ENCODE data around the gene MCFD2. TPM values are rescaled to one million over a fixed set of nuclear protein-coding genes. Genes with fewer than 3 reads are reported as not detected.

The MCFD2 gene
- total RNA-seq (43.9 TPM), polyA plus RNA-seq (ENCODE audit: insufficient read depth in 1 of 8, insufficient read length in 8 of 8, low replicate concordance in 1 of 8) (10 to 100 TPM; 35.7 to 49.7 (median 43.4) TPM)
- long read RNA-seq, donor 1, full-length matches to known transcripts = 8 of 8 reads
- long read RNA-seq, donor 1, partial matches to known transcripts = 0 of 8 reads
- long read RNA-seq, donor 1, other reads (novel, unspliced or antisense) = 0 of 8 reads
- long read RNA-seq, donor 2, full-length matches to known transcripts = 3 of 3 reads
- long read RNA-seq, donor 2, partial matches to known transcripts = 0 of 3 reads
- long read RNA-seq, donor 2, other reads (novel, unspliced or antisense) = 0 of 3 reads
- long read RNA-seq, donor 3, full-length matches to known transcripts = 27 of 27 reads
- long read RNA-seq, donor 3, partial matches to known transcripts = 0 of 27 reads
- long read RNA-seq, donor 3, other reads (novel, unspliced or antisense) = 0 of 27 reads
- long read RNA-seq, donor 4, full-length matches to known transcripts = 16 of 16 reads
- long read RNA-seq, donor 4, partial matches to known transcripts = 0 of 16 reads
- long read RNA-seq, donor 4, other reads (novel, unspliced or antisense) = 0 of 16 reads
- long read RNA-seq, donor 5, full-length matches to known transcripts = 43 of 43 reads
- long read RNA-seq, donor 5, partial matches to known transcripts = 0 of 43 reads
- long read RNA-seq, donor 5, other reads (novel, unspliced or antisense) = 0 of 43 reads
- long read RNA-seq, donor 6, full-length matches to known transcripts = 21 of 21 reads
- long read RNA-seq, donor 6, partial matches to known transcripts = 0 of 21 reads
- long read RNA-seq, donor 6, other reads (novel, unspliced or antisense) = 0 of 21 reads
- long read RNA-seq, donor 7, full-length matches to known transcripts = 21 of 21 reads
- long read RNA-seq, donor 7, partial matches to known transcripts = 0 of 21 reads
- long read RNA-seq, donor 7, other reads (novel, unspliced or antisense) = 0 of 21 reads
- long read RNA-seq, donor 8, full-length matches to known transcripts = 17 of 17 reads
- long read RNA-seq, donor 8, partial matches to known transcripts = 0 of 17 reads
- long read RNA-seq, donor 8, other reads (novel, unspliced or antisense) = 0 of 17 reads
- long read RNA-seq, donor 9, full-length matches to known transcripts = 13 of 13 reads
- long read RNA-seq, donor 9, partial matches to known transcripts = 0 of 13 reads
- long read RNA-seq, donor 9, other reads (novel, unspliced or antisense) = 0 of 13 reads
- long read RNA-seq, donor 10, full-length matches to known transcripts = 29 of 29 reads
- long read RNA-seq, donor 10, partial matches to known transcripts = 0 of 29 reads
- long read RNA-seq, donor 10, other reads (novel, unspliced or antisense) = 0 of 29 reads
- long read RNA-seq, donor 11, full-length matches to known transcripts = 16 of 21 reads
- long read RNA-seq, donor 11, partial matches to known transcripts = 5 of 21 reads
- long read RNA-seq, donor 11, other reads (novel, unspliced or antisense) = 0 of 21 reads

DNA sequence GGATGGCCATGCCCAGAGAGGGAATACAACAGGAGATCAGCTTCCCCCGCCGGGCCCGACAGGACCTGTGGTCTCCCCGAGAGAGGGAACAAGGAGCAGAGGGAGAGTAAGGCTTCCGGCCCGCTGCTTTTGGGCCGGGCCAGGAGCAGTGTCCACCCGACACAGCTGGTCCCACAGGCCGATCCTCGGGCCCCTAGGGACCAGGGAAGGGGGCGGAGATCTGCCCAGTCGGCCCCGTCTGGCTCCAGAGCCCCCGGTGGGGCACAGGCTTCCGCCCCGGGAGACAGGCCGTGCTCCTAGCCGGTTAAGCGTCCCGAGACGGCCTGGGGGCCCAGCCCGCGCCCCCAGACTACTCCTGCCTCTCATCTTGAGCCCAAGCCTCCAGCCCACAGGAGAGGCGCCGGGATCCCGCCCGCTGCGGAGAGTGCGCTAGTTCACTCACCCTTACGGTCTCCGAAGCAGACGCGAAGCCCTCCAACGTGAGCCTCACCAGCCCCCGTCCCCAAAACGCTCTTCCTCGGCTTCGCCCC is at the start of gene MCFD2:
MCFD2 (minus strand) TSS at position 526 of the 530 bp plus-strand sequence. CDS start 6,635 bp downstream, outside the sequence.
- peak within 1 kb of the TSS; percentile 90 for H3K27ac ChIP-seq (ENCODE audit: low read length)
- no peaks in the 10 kb centered on the region for H3K27me3 ChIP-seq (ENCODE audit: control insufficient read depth, insufficient read depth, low read length)
- H3K36me3 ChIP-seq (ENCODE audit: control insufficient read depth, insufficient read depth, low read length) = peaks cover 13% of the 10 kb centered on the region
- DNase-seq = no peak
- peaks cover 17% of the 10 kb centered on the region for H3K4me1 ChIP-seq (ENCODE audit: control insufficient read depth, insufficient read depth, low read length)
- H3K9me3 ChIP-seq (replicated peaks; ENCODE audit: control insufficient read depth, low read depth, low read length) = no peaks in the 10 kb centered on the region
- under 1% methylated on average over 27 of the region's 38 CpGs for WGBS (ENCODE audit: insufficient coverage)
- H3K4me3 ChIP-seq (ENCODE audit: low read length) = peak within 1 kb of the TSS; percentile 100

DNA sequence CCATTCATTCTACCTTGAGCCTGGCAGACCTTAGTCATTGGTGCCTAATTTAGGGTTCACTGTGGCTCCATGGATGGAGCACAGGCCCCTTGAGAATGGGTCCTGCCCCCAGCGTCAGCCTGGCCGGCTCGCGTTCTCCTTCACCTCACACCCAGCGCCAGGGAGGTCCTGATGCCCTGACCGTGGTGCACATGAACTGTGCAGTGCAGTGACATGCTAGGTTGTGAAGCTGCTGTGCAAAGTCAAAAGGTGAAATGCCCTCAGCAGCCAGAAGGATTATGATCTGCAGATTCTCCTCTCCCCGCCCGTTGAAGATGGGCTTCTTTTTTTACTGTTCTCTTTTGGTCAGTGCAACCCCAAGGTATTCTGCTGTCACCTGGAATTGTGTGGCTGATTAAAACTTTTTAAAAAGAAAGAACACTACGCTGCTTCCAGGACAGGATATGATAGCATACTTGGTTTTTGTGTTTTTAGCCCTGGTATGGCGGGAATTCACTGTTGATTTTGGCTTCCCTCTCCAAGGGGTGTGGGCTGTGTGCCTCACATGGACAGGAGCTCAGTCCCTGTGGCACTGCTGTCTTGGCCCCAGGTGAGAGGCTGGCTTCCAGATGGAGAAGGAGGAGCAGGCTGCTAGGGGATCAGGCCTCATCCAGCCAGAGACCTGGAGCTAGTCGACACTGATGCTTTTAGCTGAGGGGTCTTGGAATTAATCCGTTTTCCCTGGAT is 49.4 kb upstream of the MCFD2 start:
- H3K27ac ChIP-seq (ENCODE audit: low read length) = no peak overlapping the region

DNA sequence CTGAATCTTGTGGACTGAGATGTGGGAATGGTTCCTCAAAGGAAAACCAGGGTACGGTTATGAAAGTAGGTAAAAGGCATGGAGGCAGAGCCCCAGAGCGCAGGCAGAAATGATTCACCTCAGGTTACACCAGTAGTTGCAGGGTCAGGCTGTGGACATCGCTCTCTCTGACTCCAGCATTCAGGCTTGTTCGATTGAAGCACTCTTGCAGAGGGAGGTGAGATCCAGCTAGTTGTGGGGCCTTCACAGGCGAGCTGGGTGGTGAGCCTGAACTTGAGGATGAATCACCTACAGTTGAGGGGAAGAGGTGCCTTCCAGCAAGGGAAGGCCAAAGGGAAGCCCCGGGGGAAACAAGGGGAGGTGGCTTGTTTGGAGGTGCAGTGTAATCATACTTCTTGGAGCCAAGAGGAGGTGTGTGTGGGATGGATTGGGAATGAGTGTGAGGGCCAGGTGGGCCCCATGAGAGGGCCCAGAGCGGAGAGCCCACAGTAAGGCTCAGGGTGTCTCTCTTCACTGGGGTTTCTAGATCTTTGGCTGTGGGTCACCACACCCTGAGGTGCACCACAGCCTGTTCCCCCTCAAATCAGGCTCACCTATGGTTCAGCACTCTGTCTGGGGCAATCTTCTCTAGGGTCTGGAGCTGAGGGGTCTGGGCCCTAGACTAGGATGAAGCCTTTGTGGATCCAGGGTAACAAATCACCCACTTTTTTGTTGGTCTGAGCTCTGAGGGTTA is 48.5 kb upstream of the MCFD2 start:
- 92% methylated on average over 6 of the region's 7 CpGs for WGBS (ENCODE audit: insufficient coverage)
- Histone ChIP-seq H3K36me3 (ENCODE audit: control insufficient read depth, insufficient read depth, low read length) (peaks cover 28% of the 10 kb centered on the region), H3K4me3 (ENCODE audit: low read length) (no peak overlapping the region), H3K27ac (ENCODE audit: low read length) (no peak overlapping the region), H3K27me3 (ENCODE audit: control insufficient read depth, insufficient read depth, low read length) (no peaks in the 10 kb centered on the region), H3K9me3 (replicated peaks; ENCODE audit: control insufficient read depth, low read depth, low read length) (no peaks in the 10 kb centered on the region), H3K4me1 (ENCODE audit: control insufficient read depth, insufficient read depth, low read length) (peaks cover 6% of the 10 kb centered on the region)
- no peak for DNase-seq

More for the DNA sequence above, 49.4 kb upstream of the MCFD2 start:
- Histone ChIP-seq H3K9me3 (replicated peaks; ENCODE audit: control insufficient read depth, low read depth, low read length) (no peaks in the 10 kb centered on the region), H3K27me3 (ENCODE audit: control insufficient read depth, insufficient read depth, low read length) (no peaks in the 10 kb centered on the region), H3K4me3 (ENCODE audit: low read length) (no peak overlapping the region), H3K4me1 (ENCODE audit: control insufficient read depth, insufficient read depth, low read length) (peaks cover 6% of the 10 kb centered on the region), H3K36me3 (ENCODE audit: control insufficient read depth, insufficient read depth, low read length) (peaks cover 19% of the 10 kb centered on the region)
- DNase-seq = no peak
- WGBS (ENCODE audit: insufficient coverage) = 41% methylated on average over 4 of the region's 12 CpGs

DNA sequence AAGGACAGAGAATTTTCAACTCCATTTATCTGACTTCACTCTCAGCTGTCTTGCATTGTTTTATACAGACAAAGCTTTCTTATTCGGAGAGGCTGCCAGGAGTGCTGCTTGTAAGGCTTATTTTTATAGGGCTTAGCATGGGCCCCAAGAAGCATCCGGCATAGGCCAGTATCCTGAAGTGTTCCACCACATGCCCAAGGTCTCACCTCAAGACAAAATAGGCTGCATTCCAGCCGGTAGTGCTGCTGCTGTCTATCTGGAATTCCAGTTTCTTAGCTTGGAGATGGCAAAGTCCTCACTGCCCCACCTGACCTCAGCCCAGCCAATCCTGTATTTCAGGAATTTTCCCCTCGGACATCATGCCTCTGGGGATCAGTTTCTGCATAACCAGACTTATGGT is 47.6 kb upstream of the MCFD2 start:
- no peak overlapping the region for H3K4me3 ChIP-seq (ENCODE audit: low read length)
- H3K27ac ChIP-seq (ENCODE audit: low read length) = no peak overlapping the region
- WGBS (ENCODE audit: insufficient coverage) = 100% methylated on average over 1 of the region's 4 CpGs
- peaks cover 37% of the 10 kb centered on the region for H3K36me3 ChIP-seq (ENCODE audit: control insufficient read depth, insufficient read depth, low read length)
- no peaks in the 10 kb centered on the region for H3K9me3 ChIP-seq (replicated peaks; ENCODE audit: control insufficient read depth, low read depth, low read length)
- DNase-seq = no peak
- peaks cover 6% of the 10 kb centered on the region for H3K4me1 ChIP-seq (ENCODE audit: control insufficient read depth, insufficient read depth, low read length)
- no peaks in the 10 kb centered on the region for H3K27me3 ChIP-seq (ENCODE audit: control insufficient read depth, insufficient read depth, low read length)

DNA sequence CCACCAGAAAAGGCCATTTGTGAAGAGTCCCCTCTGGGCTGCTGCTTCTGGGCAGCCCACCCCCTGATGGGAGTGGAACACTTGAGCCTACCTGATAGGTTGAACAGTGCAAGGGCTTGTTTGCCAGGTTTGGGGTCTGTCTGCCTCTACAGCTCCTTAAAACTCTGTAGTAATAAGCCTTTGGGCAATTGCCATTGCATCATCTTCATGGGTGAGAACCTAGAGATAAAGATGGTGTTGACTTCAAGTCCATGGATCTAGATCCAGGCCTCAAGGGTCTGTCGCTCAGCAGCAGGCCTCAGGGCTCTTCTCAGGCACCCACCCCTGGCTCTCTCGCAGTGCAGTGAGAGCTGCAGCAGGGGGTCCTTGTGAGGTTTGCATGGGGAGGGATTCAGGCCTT is 47.1 kb upstream of the MCFD2 start:
- Histone ChIP-seq H3K4me3 (ENCODE audit: low read length) (no peak overlapping the region), H3K4me1 (ENCODE audit: control insufficient read depth, insufficient read depth, low read length) (peaks cover 1% of the 10 kb centered on the region), H3K36me3 (ENCODE audit: control insufficient read depth, insufficient read depth, low read length) (peaks cover 41% of the 10 kb centered on the region), H3K9me3 (replicated peaks; ENCODE audit: control insufficient read depth, low read depth, low read length) (no peaks in the 10 kb centered on the region), H3K27me3 (ENCODE audit: control insufficient read depth, insufficient read depth, low read length) (no peaks in the 10 kb centered on the region), H3K27ac (ENCODE audit: low read length) (no peak overlapping the region)
- DNase-seq = no peak
- WGBS (ENCODE audit: insufficient coverage) = 80% methylated on average over 1 of the region's 2 CpGs

DNA sequence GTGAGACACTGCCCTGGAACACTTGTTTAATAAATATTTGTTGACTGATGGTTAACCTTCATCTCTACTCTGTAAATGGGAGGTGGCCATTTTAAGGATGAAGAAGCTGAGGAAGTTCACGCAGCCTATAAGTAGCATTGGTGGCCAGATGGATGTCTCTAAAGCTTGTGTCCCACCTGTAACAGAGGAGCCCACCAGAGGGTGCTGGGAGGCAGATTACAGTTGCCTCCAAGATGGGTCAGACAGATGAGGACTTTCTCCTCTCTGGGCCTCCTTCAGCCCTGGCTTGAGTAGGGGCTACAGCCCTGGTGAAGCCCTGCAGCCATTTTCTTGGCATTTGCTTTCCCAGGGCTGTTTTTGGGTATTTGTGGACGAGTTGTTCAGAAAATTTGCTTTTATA is 45.0 kb upstream of the MCFD2 start:
- H3K9me3 ChIP-seq (replicated peaks; ENCODE audit: control insufficient read depth, low read depth, low read length) = no peaks in the 10 kb centered on the region
- H3K36me3 ChIP-seq (ENCODE audit: control insufficient read depth, insufficient read depth, low read length) = peaks cover 60% of the 10 kb centered on the region
- no peak overlapping the region for H3K4me3 ChIP-seq (ENCODE audit: low read length)
- WGBS (ENCODE audit: insufficient coverage) = no CpG with 5 or more reads among the region's 2 CpGs
- DNase-seq = no peak
- H3K4me1 ChIP-seq (ENCODE audit: control insufficient read depth, insufficient read depth, low read length) = no peaks in the 10 kb centered on the region
- no peak overlapping the region for H3K27ac ChIP-seq (ENCODE audit: low read length)
- H3K27me3 ChIP-seq (ENCODE audit: control insufficient read depth, insufficient read depth, low read length) = no peaks in the 10 kb centered on the region

DNA sequence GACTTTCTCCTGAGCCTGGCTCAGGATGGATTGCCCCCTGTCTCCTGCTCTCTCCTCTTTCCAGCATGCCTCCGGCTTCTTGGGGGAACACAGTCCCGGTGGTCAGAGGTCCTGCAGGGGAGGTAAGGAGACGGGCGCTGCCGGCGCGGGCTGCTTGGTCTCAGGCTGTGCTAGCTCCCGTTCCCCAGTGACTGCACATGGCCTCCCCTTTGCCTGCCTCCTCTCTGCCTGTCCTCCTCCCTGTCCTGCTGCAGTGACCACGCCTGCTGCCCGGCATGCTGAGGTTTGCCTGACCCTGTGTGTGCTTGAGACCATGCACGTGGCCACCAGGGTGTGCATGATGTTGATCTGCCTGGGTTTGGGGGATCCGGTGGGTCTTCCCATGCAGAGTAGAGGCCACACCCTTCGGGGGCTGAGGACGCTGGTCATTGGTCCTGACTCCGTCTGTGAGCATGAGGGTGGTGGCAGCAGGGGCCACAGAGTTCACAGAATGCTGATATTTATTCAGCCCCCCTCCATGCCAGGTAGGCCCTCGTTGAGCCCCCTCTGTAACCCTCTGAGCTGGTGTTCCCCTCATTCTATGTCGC is 42.9 kb upstream of the MCFD2 start:
- H3K4me3 ChIP-seq (ENCODE audit: low read length) = no peak overlapping the region
- no peaks in the 10 kb centered on the region for H3K27me3 ChIP-seq (ENCODE audit: control insufficient read depth, insufficient read depth, low read length)
- no peak for DNase-seq
- H3K9me3 ChIP-seq (replicated peaks; ENCODE audit: control insufficient read depth, low read depth, low read length) = no peaks in the 10 kb centered on the region
- H3K27ac ChIP-seq (ENCODE audit: low read length) = no peak overlapping the region
- peaks cover 63% of the 10 kb centered on the region for H3K36me3 ChIP-seq (ENCODE audit: control insufficient read depth, insufficient read depth, low read length)
- WGBS (ENCODE audit: insufficient coverage) = 95% methylated on average over 8 of the region's 17 CpGs
- H3K4me1 ChIP-seq (ENCODE audit: control insufficient read depth, insufficient read depth, low read length) = peaks cover 5% of the 10 kb centered on the region

DNA sequence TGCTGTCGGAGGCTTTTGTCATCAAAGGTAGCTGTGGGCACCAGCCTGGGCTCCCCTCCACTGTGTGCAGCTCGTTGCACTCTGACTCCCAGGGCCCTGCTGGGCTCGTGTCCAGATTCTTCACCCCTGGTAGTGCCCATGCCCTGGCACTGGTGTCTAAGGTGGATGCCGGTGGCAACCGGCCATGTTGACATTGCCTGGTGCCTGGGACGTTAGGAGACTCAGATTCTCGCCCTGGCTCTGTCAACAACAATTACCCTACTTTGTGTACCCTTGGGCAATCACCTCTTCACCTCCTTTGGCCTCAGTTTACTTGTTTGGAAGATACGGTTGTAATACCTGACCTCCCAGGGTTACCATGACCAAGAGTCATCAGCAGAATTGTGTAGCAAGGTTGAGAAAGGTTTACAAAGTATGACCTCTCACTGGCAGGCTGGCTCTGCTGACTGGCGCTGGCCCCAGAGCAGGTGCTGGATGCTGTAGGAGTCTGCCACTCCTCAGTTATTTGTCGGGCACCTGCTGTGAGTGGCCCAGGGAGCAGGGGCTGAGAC is 41.5 kb upstream of the MCFD2 start:
- DNase-seq = no peak
- WGBS (ENCODE audit: insufficient coverage) = 93% methylated on average over 8 of the region's 10 CpGs
- Histone ChIP-seq H3K36me3 (ENCODE audit: control insufficient read depth, insufficient read depth, low read length) (peaks cover 65% of the 10 kb centered on the region), H3K9me3 (replicated peaks; ENCODE audit: control insufficient read depth, low read depth, low read length) (no peaks in the 10 kb centered on the region), H3K27ac (ENCODE audit: low read length) (no peak overlapping the region), H3K4me1 (ENCODE audit: control insufficient read depth, insufficient read depth, low read length) (peaks cover 5% of the 10 kb centered on the region), H3K27me3 (ENCODE audit: control insufficient read depth, insufficient read depth, low read length) (no peaks in the 10 kb centered on the region), H3K4me3 (ENCODE audit: low read length) (no peak overlapping the region)
